RWPE2 (cell line): ENCODE measurements around the gene TOM1L2.

Source experiments
- ATAC-seq: fragments of 200-7000 bp; cut with Tn5 transposase; 3 replicates; pipeline ENCODE4 v1.9.1; 2021; ENCODE audit warnings: low read depth
- DNase-seq: peaks from one replicate; pipeline ENCODE4 v3.0.0-alpha.2; 2020; ENCODE audit warnings: low spot score
- H3K27ac ChIP-seq: fragments of 450-650 bp; 2 replicates; pipeline ENCODE4 v1.5.1; 2017; ENCODE audit warnings: mild to moderate bottlenecking; ENCODE audit not compliant: poor library complexity, severe bottlenecking
- H3K27me3 ChIP-seq: fragments of 250-450 bp; sonication (Bioruptor Pico); 2 replicates; pipeline ENCODE4 v1.5.1; 2021; ENCODE audit warnings: mild to moderate bottlenecking, moderate library complexity; ENCODE audit not compliant: insufficient read depth, poor library complexity, severe bottlenecking
- H3K36me3 ChIP-seq: fragments of 250-450 bp; sonication (Bioruptor Pico); 2 replicates; pipeline ENCODE4 v1.5.1; 2020; ENCODE audit warnings: low read depth, mild to moderate bottlenecking, moderate library complexity
- H3K4me1 ChIP-seq: fragments of 250-450 bp; sonication (Bioruptor Pico); 2 replicates; pipeline ENCODE4 v1.5.1; 2021; ENCODE audit warnings: mild to moderate bottlenecking, moderate library complexity; ENCODE audit not compliant: insufficient read depth, poor library complexity, severe bottlenecking
- H3K4me3 ChIP-seq: fragments of 250-450 bp; sonication (Bioruptor Pico); 2 replicates; pipeline ENCODE4 v1.5.1; 2021; ENCODE audit warnings: mild to moderate bottlenecking, moderate library complexity; ENCODE audit not compliant: severe bottlenecking
- H3K9me3 ChIP-seq: fragments of 250-450 bp; sonication (Bioruptor Pico); 2 replicates; pipeline ENCODE4 v1.5.1; 2021; ENCODE audit warnings: mild to moderate bottlenecking, moderate library complexity; ENCODE audit not compliant: severe bottlenecking
- TF ChIP-seq, protein P1 (sequence below): fragments of 450-650 bp; IDR thresholded peaks from one replicate; pipeline ENCODE4 v1.5.1; 2017; ENCODE audit warnings: mild to moderate bottlenecking, moderate library complexity; ENCODE audit not compliant: poor library complexity, severe bottlenecking

Gene TOM1L2

DNA sequence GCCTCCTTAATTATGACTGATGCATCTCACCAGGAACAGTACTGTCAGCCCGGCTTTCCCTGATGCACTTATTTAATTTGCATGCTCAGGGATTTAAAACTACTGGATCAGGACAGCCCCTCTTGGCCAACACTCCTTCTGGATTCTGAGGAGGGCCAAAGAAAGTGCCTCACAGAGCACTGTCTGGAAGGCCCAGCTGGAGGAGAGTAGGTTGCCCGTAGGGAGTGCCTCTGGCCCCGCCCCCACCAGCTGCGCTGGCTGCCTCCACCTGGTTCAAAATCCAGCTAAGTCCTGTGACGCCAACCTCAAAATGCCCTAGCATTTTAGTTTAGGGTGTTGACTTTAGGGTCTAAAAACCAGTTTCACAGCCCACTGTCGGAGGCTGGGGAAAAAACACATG lies 86.0 kb downstream of the TOM1L2 start:
- Histone ChIP-seq H3K27me3 (no peaks in the 10 kb centered on the region), H3K36me3 (peaks cover 16% of the 10 kb centered on the region), H3K27ac (no peak overlapping the region), H3K4me3 (no peak overlapping the region), H3K9me3 (no peaks in the 10 kb centered on the region), H3K4me1 (no peaks in the 10 kb centered on the region)
- ATAC-seq (no peak), DNase-seq (no peak)
- TF ChIP-seq, protein P1, sequence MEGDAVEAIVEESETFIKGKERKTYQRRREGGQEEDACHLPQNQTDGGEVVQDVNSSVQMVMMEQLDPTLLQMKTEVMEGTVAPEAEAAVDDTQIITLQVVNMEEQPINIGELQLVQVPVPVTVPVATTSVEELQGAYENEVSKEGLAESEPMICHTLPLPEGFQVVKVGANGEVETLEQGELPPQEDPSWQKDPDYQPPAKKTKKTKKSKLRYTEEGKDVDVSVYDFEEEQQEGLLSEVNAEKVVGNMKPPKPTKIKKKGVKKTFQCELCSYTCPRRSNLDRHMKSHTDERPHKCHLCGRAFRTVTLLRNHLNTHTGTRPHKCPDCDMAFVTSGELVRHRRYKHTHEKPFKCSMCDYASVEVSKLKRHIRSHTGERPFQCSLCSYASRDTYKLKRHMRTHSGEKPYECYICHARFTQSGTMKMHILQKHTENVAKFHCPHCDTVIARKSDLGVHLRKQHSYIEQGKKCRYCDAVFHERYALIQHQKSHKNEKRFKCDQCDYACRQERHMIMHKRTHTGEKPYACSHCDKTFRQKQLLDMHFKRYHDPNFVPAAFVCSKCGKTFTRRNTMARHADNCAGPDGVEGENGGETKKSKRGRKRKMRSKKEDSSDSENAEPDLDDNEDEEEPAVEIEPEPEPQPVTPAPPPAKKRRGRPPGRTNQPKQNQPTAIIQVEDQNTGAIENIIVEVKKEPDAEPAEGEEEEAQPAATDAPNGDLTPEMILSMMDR, result no peak

DNA sequence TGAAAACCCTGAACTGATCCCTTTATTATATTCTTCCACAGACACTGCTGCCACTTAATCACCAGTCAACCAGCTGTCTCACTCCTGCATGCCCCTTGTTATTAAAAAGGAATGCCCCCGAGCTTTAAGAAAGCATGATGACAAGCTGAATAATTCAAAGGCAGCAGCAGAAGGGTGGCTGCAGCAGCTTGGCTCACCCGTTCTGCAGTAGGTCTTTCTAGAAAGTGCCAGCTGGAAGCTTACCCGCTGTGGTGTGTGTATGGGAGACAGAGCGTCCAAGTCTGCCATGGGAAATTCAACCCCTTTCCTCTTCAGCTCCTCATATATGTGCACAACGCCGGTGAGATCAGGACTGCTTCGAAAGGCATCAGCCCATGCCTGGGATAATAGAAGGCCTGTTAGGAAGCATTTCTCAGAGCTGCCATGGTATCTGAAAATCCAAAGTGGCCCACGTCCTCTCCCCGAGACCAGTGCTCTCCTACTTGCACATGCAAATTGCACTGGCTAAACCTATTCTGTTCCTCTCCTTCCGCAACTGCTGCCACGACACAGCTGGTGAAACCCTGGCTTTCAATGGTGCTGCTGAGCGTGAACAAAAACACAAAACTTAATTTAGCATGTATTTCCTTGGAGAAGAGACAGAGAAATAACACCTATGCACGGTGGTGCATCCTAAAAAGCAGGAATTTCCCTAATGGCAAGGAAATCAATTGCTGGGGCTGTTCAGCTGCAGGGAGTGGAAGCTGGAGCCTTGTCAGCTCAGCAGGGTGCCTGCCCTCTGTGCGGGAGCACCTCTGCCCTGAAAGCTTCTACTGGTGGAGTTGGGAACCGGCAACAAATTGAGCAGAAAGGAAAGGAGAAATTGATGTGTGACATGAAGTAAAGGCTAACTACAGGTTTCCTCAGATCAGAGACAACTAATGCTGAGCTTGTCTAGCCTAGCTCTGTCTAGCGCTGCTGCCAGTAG lies 87.5 kb downstream of the TOM1L2 start:
- no peak overlapping the region for H3K27ac ChIP-seq
- no peaks in the 10 kb centered on the region for H3K27me3 ChIP-seq
- TF ChIP-seq, protein P1, result no peak
- H3K4me3 ChIP-seq, result no peak overlapping the region
- H3K36me3 ChIP-seq, result peaks cover 14% of the 10 kb centered on the region; the same call in 1 of the 2 replicates
- no peaks in the 10 kb centered on the region for H3K9me3 ChIP-seq
- no peaks in the 10 kb centered on the region for H3K4me1 ChIP-seq
- DNase-seq (no peak), ATAC-seq (no peak)

DNA sequence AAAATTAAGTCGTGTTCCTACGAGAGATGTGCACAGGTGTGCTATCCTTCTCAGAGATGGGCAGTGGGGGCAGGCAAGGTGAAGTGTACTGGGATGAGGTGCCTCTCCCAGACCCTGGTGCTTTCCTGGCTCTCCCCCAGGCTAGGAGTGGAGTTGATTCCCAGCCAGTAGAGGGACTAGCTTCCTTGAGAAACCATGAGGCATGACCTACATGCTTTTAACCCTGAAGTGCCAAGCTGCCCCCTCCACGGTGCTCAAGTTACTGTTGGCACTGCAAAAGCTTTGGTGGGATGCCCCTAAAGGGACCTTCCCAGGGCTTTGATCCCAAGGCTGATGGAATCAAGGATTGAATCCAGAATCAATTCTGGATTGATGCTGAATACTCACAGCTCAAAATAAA lies 88.4 kb downstream of the TOM1L2 start:
- no peak overlapping the region for H3K4me3 ChIP-seq
- H3K9me3 ChIP-seq, result no peaks in the 10 kb centered on the region
- no peaks in the 10 kb centered on the region for H3K4me1 ChIP-seq
- ATAC-seq, result no peak
- H3K27ac ChIP-seq, result no peak overlapping the region
- no peaks in the 10 kb centered on the region for H3K27me3 ChIP-seq
- DNase-seq, result no peak
- TF ChIP-seq, protein P1, result no peak
- H3K36me3 ChIP-seq, result peaks cover 23% of the 10 kb centered on the region; the same call in 1 of the 2 replicates

DNA sequence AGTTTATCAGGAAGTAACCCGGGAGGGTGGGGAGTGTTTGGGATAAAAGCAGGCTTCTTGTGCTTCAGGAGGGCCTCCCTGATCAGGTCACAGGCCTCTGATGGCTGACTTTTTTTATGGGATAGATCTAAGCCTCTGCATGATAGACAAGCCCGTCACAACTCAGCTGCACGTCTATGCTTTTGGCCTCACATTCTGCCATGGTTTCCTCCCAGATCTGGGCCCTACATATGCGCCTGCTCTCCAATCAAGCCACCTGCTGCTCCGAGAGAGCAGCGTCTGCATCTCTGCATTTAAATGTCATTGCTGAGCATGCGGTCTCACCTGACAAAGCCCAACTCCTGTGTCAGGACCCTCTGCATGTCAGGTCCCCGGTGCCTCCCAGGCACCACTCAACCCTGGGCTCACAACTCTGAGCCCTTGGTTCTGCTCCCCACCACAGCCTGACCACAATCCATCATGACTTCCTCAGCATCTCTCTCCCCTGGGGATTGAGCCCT lies 90.1 kb downstream of the TOM1L2 start:
- no peaks in the 10 kb centered on the region for H3K9me3 ChIP-seq
- TF ChIP-seq, protein P1, result no peak
- H3K27ac ChIP-seq, result no peak overlapping the region
- ATAC-seq, result no peak
- DNase-seq, result no peak
- H3K27me3 ChIP-seq, result no peaks in the 10 kb centered on the region
- 0 out of 2 replicates have a peak, but pooled peaks cover 33% of the 10 kb centered on the region for H3K36me3 ChIP-seq
- no peaks in the 10 kb centered on the region for H3K4me1 ChIP-seq
- H3K4me3 ChIP-seq, result no peak overlapping the region
